ENCODE results near the gene TFEC.
"Not testable (repeated sequence)": the region's sequence is repeated elsewhere in the genome, so short reads cannot be mapped to it uniquely, and the experiment has no call there.

Gene TFEC

DNA sequence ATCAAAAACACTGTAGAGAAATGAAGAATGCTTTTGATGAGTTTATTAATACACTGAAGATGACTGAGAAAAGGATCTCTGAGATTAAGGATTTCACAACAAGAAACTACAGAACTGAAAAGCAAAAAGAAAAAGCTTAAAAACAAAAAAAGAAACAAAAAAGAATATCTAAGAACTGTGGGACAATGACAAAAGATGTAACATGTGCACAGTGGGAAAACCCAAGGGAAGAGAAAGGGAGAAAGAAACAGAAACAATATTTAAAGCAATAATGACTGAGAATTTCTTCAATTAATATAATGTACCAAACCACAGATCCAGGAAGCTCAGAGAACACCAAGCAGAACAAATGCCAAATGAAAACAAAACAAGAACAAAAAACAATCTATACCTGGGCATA is 42.2 kb downstream of the TFEC start:
- DNase-seq (ENCODE audit: low read depth in 2 of 2): no peak

DNA sequence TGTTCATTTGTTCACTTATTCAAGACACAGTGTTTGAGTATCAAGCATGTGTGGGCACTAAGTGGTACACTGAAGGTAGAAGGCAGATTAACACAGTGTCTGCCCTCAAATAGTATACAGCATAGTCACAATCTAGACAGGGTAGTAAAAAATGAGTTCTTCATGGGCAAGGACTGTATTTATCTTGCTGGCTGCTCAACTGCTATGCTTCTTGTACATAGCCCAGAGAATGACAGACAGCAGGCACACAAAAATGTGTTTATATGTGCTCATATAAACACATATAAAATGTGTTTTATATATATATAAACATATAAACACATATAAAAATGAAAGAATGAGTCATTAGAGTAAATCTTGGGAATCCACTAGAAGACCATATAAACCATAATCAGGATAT is 43.1 kb downstream of the TFEC start:
- DNase-seq (ENCODE audit: low read depth in 2 of 2): no peak

DNA sequence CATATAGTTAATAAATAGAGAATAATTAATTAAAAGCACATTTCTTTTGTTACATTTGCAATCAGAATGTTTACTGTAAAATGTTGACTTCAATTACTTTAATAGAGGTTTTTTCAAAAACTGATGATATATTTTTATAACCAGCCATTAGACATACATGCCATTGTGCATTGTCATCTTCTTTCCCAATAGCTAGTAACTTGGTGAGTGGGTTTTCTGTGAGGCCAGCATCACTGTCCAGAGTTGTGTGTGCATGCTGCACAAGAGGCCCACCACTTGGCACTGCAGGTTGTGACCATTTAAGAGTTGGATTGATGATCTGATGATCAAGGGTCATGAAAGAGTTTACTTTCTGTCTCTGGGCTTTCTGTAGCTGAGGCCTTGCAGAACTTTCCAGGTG is 46.5 kb downstream of the TFEC start:
- DNase-seq (ENCODE audit: low read depth in 2 of 2): no peak

DNA sequence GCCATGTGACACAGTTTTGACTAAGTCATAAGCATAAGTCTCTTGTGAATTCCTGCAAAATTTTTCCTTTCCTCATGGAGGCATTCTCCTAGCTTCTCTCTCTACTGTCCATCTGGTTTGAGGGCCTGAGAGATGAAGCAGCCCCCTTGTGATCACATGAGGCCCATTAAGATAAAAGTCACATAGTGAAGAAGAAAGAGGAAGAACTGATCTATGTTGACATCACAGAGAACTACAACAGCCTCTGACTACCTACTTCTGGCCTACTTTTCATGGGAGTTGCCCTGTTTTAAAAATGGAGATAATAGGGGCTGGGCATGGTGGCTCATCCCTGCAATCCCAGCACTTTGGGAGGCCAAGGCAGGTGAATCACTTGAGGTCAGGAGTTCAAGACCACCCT is 50.4 kb downstream of the TFEC start:
- no peak for DNase-seq (ENCODE audit: low read depth in 2 of 2)

DNA sequence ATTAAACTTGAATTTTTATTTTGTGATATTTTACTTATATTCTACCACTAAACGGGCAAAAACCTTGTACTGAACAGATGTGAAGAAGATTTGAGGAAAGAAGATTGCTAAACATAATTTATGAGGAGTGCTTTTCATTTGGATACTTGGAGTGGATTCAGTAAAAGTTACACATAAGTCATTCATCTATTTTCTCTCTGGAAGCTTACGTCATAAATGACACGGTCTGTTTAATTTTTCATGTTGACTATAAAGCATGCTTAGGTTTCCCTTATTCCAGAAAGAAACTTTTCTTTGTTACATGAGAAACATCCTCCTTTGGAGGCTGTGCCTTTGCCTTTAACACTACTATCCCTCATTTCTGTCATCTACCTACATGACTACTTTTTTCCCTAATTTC is 53.9 kb downstream of the TFEC start:
- no peak for DNase-seq (ENCODE audit: low read depth in 2 of 2)

DNA sequence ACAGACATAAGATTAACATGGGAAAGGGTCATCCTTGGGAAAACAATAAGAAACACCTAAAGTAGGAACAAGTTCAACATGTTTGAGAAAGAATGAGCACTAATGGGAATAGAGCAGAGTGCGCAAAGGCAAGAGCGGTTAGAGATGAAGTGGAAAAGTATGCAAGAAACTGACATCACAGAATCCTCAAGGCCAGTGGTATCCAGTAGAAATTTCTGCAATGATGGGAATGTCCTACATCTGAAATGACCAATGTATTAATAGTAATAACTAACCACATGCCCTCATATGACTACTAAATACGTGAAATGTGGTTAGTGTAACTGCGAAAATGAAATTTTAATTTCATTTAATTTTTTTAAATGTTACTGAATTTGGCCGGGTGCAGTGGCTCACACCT is 54.8 kb downstream of the TFEC start:
- no peak for DNase-seq (ENCODE audit: low read depth in 2 of 2)

DNA sequence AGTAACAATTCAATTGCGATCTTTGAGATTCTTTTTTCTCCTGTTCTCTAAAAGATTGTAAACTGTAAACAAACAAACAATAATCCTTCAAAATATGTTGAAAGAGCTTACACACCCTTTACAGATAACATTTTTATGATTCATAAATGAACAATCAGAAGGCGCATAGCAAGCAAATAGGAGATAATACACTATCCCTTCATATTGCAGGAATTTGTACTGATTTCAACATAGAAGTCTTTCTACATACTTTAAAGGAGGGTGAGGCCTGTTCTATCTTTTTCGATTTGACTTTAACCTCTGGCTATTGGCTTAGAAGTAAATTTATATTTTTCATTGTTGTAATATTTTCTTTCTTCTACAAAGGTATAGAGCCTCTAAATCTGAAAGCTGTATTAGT is 57.2 kb downstream of the TFEC start:
- no peak for DNase-seq (ENCODE audit: low read depth in 2 of 2)

DNA sequence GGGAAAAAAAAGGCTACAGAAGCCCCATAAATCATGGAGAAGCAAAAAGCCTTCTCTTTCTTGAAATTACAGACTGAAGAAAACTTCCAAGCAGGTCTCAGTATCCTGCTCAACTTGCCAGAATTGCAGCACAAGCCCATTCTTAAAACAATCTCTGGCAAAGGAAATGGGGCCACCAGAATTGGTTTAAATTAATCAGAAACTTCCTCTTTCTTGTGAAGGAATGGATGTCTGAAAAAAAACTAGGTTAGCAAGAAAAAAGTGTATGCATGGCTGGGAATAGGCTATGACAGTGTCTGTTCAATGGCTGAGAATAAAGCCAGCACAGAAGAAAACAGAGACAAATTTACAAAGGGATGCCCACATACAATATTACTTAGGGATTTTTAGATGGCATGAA is 59.1 kb downstream of the TFEC start:
- no peak for DNase-seq (ENCODE audit: low read depth in 2 of 2)

DNA sequence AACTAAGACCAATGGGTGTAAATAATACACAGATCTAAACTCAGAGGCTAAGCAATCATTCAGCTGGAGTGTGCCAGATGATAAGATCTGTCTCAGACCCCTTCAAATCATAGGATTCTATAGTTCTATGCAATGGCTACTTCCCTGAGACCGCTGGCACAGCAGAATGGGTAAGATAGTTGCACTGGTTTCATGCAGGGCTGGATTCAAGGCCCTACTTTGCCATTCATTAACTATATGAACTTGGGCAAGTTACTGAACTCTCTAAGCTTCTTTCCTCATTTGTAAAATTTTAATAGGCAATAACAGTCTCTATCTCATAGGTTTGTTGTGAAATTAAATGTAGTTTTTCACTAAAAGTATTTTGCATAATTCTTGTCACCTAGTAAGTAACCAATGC is 62.0 kb downstream of the TFEC start:
- DNase-seq (ENCODE audit: low read depth in 2 of 2): no peak

DNA sequence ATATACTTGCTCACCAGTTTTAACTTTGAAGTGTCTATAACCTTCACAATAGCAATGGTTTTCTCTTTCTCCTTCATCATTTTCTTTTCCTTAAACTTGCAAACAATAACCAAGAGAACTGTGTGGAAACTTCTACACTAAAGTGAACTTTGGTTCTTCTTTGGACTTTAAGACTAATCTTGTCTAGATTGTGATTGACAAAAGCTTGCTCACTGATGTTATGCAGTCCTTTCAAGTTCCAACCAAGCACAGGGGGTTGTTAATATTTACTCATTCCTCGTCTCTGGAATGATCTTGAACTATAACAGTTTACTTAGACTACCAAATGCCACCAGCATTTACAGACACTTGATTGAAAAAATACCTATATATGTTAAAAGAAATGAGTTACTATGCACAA is 62.4 kb downstream of the TFEC start:
- DNase-seq (ENCODE audit: low read depth in 2 of 2): no peak

DNA sequence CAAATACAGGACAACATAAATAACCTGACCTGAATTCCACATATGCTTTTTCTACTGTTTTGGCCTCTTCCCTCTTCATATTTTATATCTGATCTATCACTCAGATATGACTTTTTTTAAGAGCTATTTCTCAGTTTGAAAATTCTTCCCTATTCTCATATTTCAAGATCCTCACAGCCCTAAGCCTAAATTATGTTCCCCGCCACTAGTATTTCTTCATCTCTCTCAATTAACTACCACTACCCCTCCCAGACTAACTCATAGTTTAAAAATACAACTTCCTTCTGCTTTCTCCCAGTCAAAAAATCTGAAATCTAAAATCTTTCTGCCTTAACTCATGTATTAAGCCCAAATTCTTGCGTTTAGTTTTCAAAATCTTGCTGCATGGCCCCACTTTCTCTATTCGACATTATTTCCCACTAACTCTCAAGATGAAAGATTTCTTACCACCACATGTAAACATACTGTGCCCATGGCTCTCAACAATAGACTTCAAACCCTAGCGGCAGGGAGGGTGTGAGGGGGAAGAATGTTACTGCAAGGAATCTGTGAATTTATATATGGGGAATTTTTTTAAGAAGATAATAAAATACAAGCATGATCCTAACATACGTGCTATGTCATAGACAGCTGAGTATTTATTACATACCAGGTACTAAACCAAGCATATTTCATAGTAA is 64.6 kb downstream of the TFEC start:
- DNase-seq (ENCODE audit: low read depth in 2 of 2): no peak

DNA sequence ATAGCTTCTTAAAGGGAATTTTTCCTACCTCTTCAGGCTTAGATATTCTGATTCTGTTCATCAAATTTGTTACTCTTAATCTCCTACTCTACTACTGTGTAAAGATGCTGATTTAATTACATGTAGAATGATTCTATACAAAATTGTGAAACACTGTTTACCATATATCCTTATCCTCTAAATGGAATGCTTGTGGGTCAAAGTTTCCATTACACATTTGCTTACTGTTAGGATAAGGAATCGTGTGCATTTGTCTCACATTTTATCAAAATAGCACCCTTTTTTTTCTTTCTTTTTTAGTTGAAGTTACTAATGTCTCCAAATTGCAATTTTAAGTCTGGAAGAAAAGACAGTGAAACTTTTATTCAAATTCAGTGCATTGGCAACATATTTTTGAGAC is 65.3 kb downstream of the TFEC start:
- DNase-seq (ENCODE audit: low read depth in 2 of 2): no peak

DNA sequence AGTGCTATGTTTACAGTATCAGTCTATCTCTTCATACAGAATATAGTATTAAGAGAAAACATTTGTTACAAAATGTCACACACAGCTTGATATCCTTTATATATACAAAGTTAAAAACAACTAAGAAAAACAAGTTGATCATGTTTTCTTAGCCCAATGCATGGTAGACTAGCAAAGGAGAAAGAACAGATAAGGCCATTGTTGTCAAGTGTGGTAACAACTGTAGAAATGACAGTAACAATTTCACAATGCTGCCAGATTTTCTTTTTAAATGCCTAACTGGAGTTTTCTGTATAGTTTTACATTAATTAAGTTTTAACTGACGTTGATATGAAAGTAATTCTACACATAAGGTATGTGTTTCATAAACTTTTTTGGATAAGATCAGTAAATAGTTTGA is 65.8 kb downstream of the TFEC start:
- DNase-seq (ENCODE audit: low read depth in 2 of 2): no peak

DNA sequence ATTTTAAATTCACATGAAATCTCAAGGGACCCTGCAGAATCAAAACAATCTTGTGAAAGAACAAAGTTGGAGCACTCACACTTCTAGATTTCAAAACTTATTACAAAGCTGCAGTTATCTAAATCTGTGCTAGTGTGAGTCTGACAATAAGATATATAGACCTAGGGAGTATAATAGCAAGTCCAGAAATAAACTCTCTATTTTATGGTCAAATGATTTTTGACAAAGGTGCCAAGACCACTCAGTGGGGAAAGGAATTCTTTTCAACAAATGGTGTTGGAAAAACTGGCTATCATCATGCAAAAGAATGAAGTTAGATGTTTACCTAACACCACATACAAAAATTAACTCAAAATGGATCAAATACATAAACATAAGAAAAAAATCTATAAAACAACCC is 68.2 kb downstream of the TFEC start:
- DNase-seq (ENCODE audit: low read depth in 2 of 2): no peak

DNA sequence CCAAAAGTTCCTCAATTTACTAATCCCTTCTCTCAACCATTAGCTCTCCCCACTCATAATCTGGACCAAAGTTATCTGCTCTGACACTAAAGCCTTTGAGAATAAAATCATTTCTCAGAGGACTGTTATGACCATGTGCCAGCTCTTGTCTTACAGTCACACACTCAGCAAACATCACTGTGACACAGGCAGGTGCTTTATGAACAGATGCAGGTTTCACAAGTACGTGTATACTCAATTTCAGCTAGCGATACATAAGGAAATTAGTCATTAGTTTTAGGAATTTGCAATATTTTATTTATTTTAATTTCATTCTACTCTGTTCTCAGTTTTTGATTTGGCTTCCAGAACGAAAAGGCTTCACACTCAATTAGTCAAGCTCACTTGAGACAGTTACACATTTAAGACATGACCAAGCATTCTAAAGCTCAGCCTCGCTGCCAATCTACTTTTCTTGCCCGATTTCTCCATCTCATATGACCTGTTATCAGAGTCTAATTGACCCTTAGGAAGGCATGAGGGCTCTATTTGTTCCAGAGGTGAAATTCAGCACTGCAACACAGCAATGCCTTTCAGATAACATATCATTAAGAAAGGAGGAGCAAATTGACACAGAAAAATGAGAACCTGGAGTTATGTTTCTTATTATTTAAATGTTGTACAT is 76.8 kb downstream of the TFEC start:
- DNase-seq (ENCODE audit: low read depth in 2 of 2): no peak

DNA sequence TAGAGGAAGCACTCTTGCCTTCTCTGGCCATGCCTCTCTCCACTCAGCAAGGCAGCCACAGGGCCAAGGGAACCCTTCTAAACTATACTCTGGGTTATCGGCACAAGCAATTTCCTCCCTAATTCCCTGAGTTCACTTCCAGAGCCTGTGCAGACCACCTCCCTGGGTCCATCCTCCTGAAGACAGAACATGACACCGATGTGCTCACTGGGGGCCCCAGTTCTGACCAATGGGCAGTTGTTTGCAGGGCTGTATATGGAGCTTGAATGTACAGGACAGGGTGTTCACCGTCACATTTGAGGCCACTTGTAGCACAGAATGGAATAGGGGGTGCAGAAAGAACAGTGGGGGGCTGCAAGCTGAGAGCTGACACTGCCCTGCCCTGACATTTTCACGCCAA is 77.7 kb downstream of the TFEC start:
- DNase-seq (ENCODE audit: low read depth in 2 of 2): no peak

DNA sequence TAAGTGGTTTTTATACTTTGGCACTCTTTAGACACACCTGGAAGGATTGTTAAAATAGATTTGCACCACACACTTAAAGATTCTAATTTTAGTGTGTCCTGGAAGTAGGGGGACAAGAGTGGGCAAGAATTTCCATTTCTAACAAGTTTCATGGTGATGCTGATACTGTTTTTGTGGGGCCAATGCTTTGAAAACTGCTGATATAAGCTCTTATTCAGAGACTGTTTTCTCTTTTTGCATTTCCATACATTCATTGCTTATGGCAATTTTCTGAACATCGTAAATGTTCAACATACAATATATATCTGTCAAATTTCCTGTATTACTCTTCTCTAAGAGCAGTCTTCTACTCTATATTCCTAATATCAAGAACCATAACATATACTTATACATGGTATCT is 79.0 kb downstream of the TFEC start:
- no peak for DNase-seq (ENCODE audit: low read depth in 2 of 2)

DNA sequence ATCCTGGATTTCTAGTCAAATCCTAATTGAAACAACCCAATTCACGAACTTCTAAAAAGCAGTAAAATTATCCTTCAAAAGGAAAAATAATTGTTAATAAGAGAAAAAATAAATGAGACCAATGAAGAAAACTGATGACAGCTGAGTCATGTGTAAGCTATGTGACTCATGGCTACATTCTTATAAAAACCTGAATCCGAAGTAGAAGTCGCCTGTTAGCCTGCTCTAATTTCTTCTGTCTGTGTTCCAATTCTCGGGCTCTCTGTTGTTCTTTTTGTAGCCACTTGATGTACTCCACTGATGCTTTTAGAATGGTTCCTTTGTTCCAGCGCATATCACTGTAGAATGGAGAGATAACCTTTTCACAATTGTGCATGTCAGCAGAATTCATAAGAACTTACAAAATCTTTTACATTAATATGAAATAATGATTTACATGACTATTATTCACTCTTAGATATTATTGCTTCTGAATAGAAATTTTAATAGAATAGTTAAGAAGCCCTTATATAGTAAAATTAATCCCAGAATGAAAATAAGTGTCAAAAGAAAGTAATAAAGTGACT is 88.8 kb downstream of the TFEC start:
- no peak for DNase-seq (ENCODE audit: low read depth in 2 of 2)

DNA sequence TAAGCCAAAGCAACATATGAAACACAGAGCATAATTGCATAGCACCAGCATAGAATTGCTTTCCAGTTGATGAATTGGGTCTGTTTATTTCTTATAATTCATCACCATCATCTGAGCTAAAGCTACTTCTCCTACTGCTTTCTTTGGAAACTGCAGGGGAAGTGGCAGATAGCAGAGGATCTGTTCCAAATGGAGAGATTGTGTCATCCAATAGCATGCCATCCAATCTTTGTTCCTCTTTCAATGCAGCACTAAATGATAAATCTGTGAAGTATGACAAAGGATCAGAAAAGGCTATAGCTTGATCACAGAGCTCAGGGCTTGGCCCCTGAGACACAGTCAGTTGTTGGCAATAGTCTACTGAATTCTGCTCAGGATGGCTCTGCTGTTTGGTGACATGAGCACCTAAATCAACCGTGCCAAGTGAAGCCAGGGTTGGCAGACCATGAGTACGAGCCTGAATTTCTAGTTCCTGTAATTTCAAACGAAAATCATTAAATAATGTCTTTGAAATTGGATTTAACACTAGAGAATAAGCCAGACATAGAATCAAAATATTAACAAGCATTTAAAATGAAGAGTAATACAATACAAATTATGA is 90.0 kb downstream of the TFEC start:
- no peak for DNase-seq (ENCODE audit: low read depth in 2 of 2)

DNA sequence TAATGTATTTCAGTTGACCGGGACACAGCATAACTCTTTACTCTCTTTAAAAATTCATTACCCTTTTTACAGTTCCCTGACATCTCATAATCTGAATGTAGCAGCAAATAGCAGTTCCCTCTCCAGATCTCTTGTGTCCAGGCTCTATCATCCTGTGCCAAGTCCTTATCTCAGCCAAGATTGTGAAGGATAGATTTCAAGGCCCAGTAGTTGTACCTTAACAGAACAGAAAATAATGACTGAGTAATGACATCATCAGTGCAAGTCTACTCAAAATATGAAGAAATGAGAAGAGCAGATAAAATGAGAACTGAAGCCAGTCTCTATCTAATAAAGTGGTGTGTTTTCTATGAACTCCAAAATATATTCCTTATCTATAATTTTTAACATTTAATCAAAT is 92.6 kb downstream of the TFEC start:
- DNase-seq (ENCODE audit: low read depth in 2 of 2): no peak

DNA sequence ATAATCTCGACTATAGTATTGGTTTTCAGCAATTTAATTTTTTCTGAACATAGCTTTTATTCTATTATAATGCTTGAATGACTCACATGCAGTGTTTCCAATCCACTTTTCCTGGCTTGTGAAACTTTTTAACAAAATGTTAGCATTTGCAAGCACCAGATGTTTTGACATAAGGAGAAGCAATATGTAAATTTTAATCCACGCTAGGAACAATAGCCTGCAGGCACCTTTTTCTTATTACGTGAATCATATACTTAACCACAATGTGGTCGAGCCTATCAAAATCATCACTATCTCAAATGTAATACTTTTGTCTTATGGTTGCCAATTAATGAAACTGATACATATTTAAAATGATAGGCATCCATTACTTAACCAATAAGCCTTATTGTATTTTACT is 97.1 kb downstream of the TFEC start:
- DNase-seq (ENCODE audit: low read depth in 2 of 2): no peak

DNA sequence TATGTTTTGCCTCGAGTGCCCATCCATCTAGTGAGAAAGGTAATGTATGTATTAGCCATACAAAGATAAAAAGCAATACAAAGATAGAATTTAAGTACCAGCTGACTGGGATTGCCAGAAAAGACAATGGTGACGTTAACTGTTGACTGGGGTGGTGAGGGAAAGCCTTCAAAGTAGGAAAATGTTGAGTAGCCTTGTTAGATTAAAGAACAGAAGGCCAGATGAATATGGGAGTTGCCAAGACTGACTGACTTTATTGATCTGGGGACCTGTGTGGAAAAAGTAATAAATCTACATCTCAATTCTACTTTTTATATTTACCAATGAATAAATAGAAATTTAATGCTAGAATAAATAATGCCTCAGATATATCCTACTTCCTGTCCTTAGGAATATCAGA is 97.7 kb downstream of the TFEC start:
- DNase-seq (ENCODE audit: low read depth in 2 of 2): no peak

DNA sequence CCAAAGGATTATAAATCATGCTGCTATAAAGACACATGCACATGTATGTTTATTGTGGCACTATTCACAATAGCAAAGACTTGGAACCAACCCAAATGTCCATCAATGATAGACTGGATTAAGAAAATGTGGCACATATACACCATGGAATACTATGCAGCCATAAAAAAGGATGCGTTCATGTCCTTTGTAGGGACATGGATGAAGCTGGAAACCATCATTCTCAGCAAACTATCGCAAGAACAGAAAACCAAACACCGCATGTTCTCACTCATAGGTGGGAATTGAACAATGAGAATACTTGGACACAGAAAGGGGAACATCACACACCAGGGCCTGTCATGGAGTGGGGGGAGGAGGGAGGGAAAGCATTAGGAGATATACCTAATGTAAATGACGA is 100.4 kb downstream of the TFEC start:
- DNase-seq (ENCODE audit: low read depth in 2 of 2): not testable (repeated sequence)

Data from activated CD8-positive, alpha-beta memory T cell treated with anti-CD3 and anti-CD28 coated beads for 4 hours (primary cell).